ENCODE results near the gene TSPO2. TPM values are rescaled to one million over a fixed set of nuclear protein-coding genes. Genes with fewer than 3 reads are reported as not detected.

TSPO2 gene
- total and polyA plus RNA-seq, 2 of the 13 experiments (the other 11 are each of a cell fraction or from before 2014, with no cell fraction given) = 0.55 TPM; not detected in 1

- peak; percentile 75; the same call in 1 of the 2 replicates for TF ChIP-seq ZNF331 (CRISPR knock-in tag; IDR thresholded peaks at IDR 0.05)
- TF ChIP-seq KAT2B (IDR thresholded peaks at IDR 0.05; ENCODE audit: borderline replicate concordance, low read depth, low read length) = no peak
- peak; percentile 63; the same call in 1 of the 2 replicates for TF ChIP-seq HNRNPL (IDR thresholded peaks at IDR 0.05; ENCODE audit: low read depth, low read length)
- TF ChIP-seq ARNT2 (CRISPR knock-in tag; IDR thresholded peaks at IDR 0.05; ENCODE audit: low read depth) = no peak
- no peak for TF ChIP-seq SMARCE1 (IDR thresholded peaks at IDR 0.05; ENCODE audit: borderline replicate concordance)
- 0 out of 2 replicates have a peak, but pooled peaks have one; percentile 36 for TF ChIP-seq ZNF644 (CRISPR knock-in tag; IDR thresholded peaks at IDR 0.05; ENCODE audit: low read depth)
- TF ChIP-seq ZNF3 (CRISPR knock-in tag; IDR thresholded peaks at IDR 0.05) = no peak
- TF ChIP-seq ZNF180 (CRISPR knock-in tag; IDR thresholded peaks at IDR 0.05; ENCODE audit: borderline replicate concordance, low read depth) = no peak
- TF ChIP-seq ZGPAT (CRISPR knock-in tag; IDR thresholded peaks at IDR 0.05) = peak; percentile 62; the same call in 1 of the 2 replicates
- TF ChIP-seq TFDP2 (CRISPR knock-in tag; IDR thresholded peaks at IDR 0.05) = no peak
- TF ChIP-seq MTF2 (CRISPR knock-in tag; IDR thresholded peaks at IDR 0.05; ENCODE audit: borderline replicate concordance) = no peak
- no peak for TF ChIP-seq NFE2L1 (CRISPR knock-in tag; IDR thresholded peaks at IDR 0.05; ENCODE audit: borderline replicate concordance)
- peak; percentile 92 for TF ChIP-seq SRSF4 (IDR thresholded peaks at IDR 0.05; ENCODE audit: low read depth, low read length, poor library complexity, severe bottlenecking)
- peak; percentile 71; the same call in 1 of the 2 replicates for TF ChIP-seq CENPT (CRISPR knock-in tag; IDR thresholded peaks at IDR 0.05; ENCODE audit: low read depth)
- TF ChIP-seq ZIK1 (CRISPR knock-in tag; IDR thresholded peaks at IDR 0.05; ENCODE audit: borderline replicate concordance, low read depth) = no peak
- peak; percentile 53; the same call in 1 of the 2 replicates for TF ChIP-seq ZNF619 (CRISPR knock-in tag; IDR thresholded peaks at IDR 0.05)
- no peak; the same call in 1 of the 2 replicates for TF ChIP-seq ZNF724P (CRISPR knock-in tag; IDR thresholded peaks at IDR 0.05; ENCODE audit: borderline replicate concordance)
- TF ChIP-seq ZNF383 (CRISPR knock-in tag; IDR thresholded peaks at IDR 0.05; ENCODE audit: borderline replicate concordance) = no peak
- TF ChIP-seq EEA1 (CRISPR knock-in tag; IDR thresholded peaks at IDR 0.05; ENCODE audit: borderline replicate concordance) = peak; percentile 56; the same call in 1 of the 2 replicates
- peak in 1 of 2 experiments; percentile 77; a peak in 2 of 4 replicates for TF ChIP-seq KLF16 (CRISPR knock-in tag; IDR thresholded peaks at IDR 0.05)
- 0 out of 2 replicates have a peak, but pooled peaks have one; percentile 34 for TF ChIP-seq TEAD2 (CRISPR knock-in tag; IDR thresholded peaks at IDR 0.05)
- no peak for TF ChIP-seq PCBP2 (optimal IDR thresholded peaks at IDR 0.05; ENCODE audit: low read depth, low read length, poor library complexity, severe bottlenecking)
- no peak; the same call in 1 of the 2 replicates for TF ChIP-seq ZBTB43 (CRISPR knock-in tag; conservative IDR thresholded peaks at IDR 0.05)
- TF ChIP-seq ZNF747 (CRISPR knock-in tag; IDR thresholded peaks at IDR 0.05; ENCODE audit: borderline replicate concordance) = 0 out of 2 replicates have a peak, but pooled peaks have one; percentile 16
- peak; percentile 26 for TF ChIP-seq SOX5 (CRISPR knock-in tag; IDR thresholded peaks at IDR 0.05; ENCODE audit: borderline replicate concordance)
Measured at GRCh38 chr6:41073203-41073967, 31.1 kb downstream of the TSPO2 start (continued).

Data from HepG2 (cell line).